HUES64 (cell line): ENCODE data around the gene MESP2.
A peak's percentile ranks its signal among the peaks of the same experiment; 100 is the strongest.

Experiments used
- H3K27ac ChIP-seq: 2 replicates; pipeline ENCODE4 v1.7.0; 2013; ENCODE audit warnings: low read depth, low read length, inconsistent platforms
- H3K27me3 ChIP-seq: 2 replicates; pipeline ENCODE4 v1.6.1; 2013; ENCODE audit warnings: mild to moderate bottlenecking, low read length; ENCODE audit not compliant: insufficient read depth
- H3K36me3 ChIP-seq: 2 replicates; pipeline ENCODE4 v1.6.1; 2013; ENCODE audit warnings: mild to moderate bottlenecking, low read length; ENCODE audit not compliant: insufficient read depth
- H3K4me1 ChIP-seq: 2 replicates; pipeline ENCODE4 v1.6.1; 2013; ENCODE audit warnings: mild to moderate bottlenecking, low read length, moderate library complexity; ENCODE audit not compliant: insufficient read depth
- H3K4me3 ChIP-seq: 2 replicates; pipeline ENCODE4 v1.5.1; 2013; ENCODE audit warnings: mild to moderate bottlenecking, low read length, moderate library complexity
- H3K9ac ChIP-seq: 2 replicates; pipeline ENCODE4 v1.6.1; 2013; ENCODE audit warnings: mild to moderate bottlenecking, low read depth, low read length
- H3K9me3 ChIP-seq: 2 replicates; pipeline ENCODE4 v1.6.1; 2013; ENCODE audit warnings: low read depth, low read length; ENCODE audit not compliant: insufficient read depth
- WGBS: fragments of 150-250, 120-280 bp; methylation state at CpG from one replicate; pipeline ENCODE4 v1.1.7; 2013; ENCODE audit warnings: missing lambda C conversion rate; 5-methylcytosine and 5-hydroxymethylcytosine counted together

Gene MESP2

DNA sequence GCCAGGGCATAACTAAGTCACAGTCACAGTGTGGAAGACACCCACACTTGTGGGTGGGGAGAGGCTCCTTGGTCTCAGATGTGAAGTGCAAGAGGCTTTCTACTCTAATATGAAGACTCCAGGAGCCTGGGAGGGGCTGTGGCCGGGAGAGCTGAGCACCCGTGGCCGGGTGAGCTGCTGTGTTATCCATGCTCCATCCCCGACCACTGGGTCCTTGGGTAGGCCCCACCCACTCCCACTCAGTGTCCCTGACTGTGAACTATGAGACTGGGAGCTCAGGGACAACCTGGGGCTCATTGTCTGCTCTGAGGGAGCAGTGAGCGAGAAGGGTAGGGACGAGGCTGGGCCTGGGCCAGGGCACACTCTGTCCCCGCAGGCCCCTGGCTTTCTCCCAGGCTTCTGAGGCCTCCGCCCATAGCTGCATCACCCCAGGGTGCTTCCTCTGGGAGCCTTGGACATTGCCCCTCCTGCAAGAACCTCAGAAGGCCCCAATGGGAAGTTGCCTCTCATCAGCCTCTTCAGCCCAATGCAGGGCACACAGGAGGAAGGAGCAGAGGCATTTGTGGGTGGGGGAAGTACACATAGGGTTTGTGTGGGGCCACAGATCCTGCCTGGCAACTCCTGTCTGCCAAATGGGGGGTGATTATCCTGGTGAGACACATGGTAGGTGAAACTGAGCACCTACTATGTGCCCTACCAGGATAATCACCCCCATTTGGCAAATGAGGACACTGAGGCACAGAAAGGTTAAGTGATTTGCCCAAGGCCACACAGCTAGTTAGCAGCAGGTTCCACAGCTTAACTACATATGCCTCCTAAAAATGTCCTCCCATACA lies 36.1 kb downstream of the MESP2 start:
- Histone ChIP-seq H3K27ac (no peak overlapping the region), H3K27me3 (peaks cover 45% of the 10 kb centered on the region), H3K9ac (no peak overlapping the region), H3K4me3 (no peak overlapping the region), H3K4me1 (peaks cover 4% of the 10 kb centered on the region; the same call in 1 of the 2 replicates), H3K36me3 (no peaks in the 10 kb centered on the region), H3K9me3 (peaks cover 8% of the 10 kb centered on the region; the same call in 1 of the 2 replicates)
- 85% methylated on average over 8 of the region's 8 CpGs for WGBS

DNA sequence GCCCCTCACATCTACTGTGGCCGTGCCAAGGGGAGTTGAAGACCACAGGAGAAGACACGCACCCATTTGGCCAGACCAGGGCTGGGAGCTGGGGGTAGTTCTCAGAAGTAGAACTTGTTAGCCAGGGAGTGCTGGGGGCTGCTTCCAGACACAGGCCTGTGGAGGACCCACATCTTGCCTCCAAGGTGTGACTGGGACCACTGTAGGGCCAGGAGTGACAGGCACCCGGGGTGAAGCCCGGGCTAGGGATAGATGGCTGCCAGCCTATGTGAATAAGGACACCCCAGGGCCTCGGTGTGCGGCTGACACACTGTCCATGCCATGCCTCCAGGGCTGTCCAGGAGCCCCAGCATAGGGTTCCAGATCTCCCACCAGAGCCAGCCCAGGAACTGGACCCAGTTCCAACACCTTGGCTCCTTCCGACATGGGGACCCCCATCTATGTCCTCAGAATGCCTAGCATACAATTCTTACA lies 36.8 kb downstream of the MESP2 start:
- no peak overlapping the region for H3K9ac ChIP-seq
- 93% methylated on average over 7 of the region's 7 CpGs for WGBS

GRCh38 chr15:89813381-89814111 lies 37.4 kb downstream of the MESP2 start:
- Histone ChIP-seq H3K27ac (no peak overlapping the region), H3K4me3 (peak overlapping the region; percentile 58; the same call in 1 of the 2 replicates), H3K36me3 (no peaks in the 10 kb centered on the region), H3K4me1 (peaks cover 4% of the 10 kb centered on the region; the same call in 1 of the 2 replicates), H3K9ac (no peak overlapping the region), H3K27me3 (peaks cover 51% of the 10 kb centered on the region), H3K9me3 (peaks cover 8% of the 10 kb centered on the region; the same call in 1 of the 2 replicates)
- WGBS, result 83% methylated on average over 12 of the region's 13 CpGs

More for the DNA sequence above, 36.8 kb downstream of the MESP2 start:
- peaks cover 8% of the 10 kb centered on the region; the same call in 1 of the 2 replicates for H3K9me3 ChIP-seq
- no peak overlapping the region for H3K4me3 ChIP-seq
- no peak overlapping the region for H3K27ac ChIP-seq
- H3K4me1 ChIP-seq, result peaks cover 4% of the 10 kb centered on the region; the same call in 1 of the 2 replicates
- H3K27me3 ChIP-seq, result peaks cover 48% of the 10 kb centered on the region
- no peaks in the 10 kb centered on the region for H3K36me3 ChIP-seq

GRCh38 chr15:89814112-89814742 lies 38.1 kb downstream of the MESP2 start:
- Histone ChIP-seq H3K4me1 (peaks cover 3% of the 10 kb centered on the region; the same call in 1 of the 2 replicates), H3K9ac (no peak overlapping the region), H3K27ac (no peak overlapping the region), H3K36me3 (no peaks in the 10 kb centered on the region), H3K4me3 (peak overlapping the region; percentile 58), H3K27me3 (peaks cover 51% of the 10 kb centered on the region), H3K9me3 (peaks cover 8% of the 10 kb centered on the region; the same call in 1 of the 2 replicates)
- 15% methylated on average over 56 of the region's 56 CpGs for WGBS

DNA sequence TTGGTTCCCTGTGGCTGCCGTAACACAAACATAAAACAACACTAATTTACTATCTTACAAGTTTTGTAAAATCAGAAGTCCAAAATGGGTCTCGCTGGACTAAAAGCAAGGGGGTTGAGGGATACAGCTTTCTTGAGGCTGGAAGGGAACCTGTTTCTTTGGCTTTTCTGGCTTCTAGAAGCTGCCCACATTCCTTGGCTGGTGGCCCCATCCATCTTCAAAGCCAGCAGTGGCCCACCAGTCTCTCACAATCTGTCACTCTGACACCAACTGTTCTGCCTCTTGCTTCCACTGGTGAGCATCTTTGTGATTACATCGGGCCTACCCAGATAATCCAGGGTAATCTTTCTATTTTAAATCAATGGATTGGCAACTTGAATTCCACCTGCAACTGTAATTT lies 39.6 kb downstream of the MESP2 start:
- 98% methylated on average over 3 of the region's 3 CpGs for WGBS
- peaks cover 8% of the 10 kb centered on the region; the same call in 1 of the 2 replicates for H3K9me3 ChIP-seq
- H3K4me1 ChIP-seq, result no peaks in the 10 kb centered on the region
- no peak overlapping the region for H3K27ac ChIP-seq
- no peak overlapping the region for H3K4me3 ChIP-seq
- H3K9ac ChIP-seq, result no peak overlapping the region
- H3K27me3 ChIP-seq, result peaks cover 51% of the 10 kb centered on the region
- H3K36me3 ChIP-seq, result no peaks in the 10 kb centered on the region

GRCh38 chr15:89817701-89818280 lies 41.7 kb downstream of the MESP2 start:
- WGBS, result 84% methylated on average over 10 of the region's 10 CpGs
- Histone ChIP-seq H3K27ac (no peak overlapping the region), H3K4me3 (no peak overlapping the region), H3K4me1 (no peaks in the 10 kb centered on the region), H3K9me3 (peaks cover 8% of the 10 kb centered on the region; the same call in 1 of the 2 replicates), H3K36me3 (no peaks in the 10 kb centered on the region), H3K9ac (no peak overlapping the region), H3K27me3 (peaks cover 48% of the 10 kb centered on the region)

GRCh38 chr15:89818287-89818686 lies 42.2 kb downstream of the MESP2 start:
- no peak overlapping the region for H3K9ac ChIP-seq
- H3K27ac ChIP-seq, result no peak overlapping the region
- no peaks in the 10 kb centered on the region for H3K36me3 ChIP-seq
- H3K4me3 ChIP-seq, result no peak overlapping the region
- H3K27me3 ChIP-seq, result peaks cover 43% of the 10 kb centered on the region
- no peaks in the 10 kb centered on the region for H3K4me1 ChIP-seq
- peaks cover 8% of the 10 kb centered on the region; the same call in 1 of the 2 replicates for H3K9me3 ChIP-seq
- 87% methylated on average over 9 of the region's 10 CpGs for WGBS

DNA sequence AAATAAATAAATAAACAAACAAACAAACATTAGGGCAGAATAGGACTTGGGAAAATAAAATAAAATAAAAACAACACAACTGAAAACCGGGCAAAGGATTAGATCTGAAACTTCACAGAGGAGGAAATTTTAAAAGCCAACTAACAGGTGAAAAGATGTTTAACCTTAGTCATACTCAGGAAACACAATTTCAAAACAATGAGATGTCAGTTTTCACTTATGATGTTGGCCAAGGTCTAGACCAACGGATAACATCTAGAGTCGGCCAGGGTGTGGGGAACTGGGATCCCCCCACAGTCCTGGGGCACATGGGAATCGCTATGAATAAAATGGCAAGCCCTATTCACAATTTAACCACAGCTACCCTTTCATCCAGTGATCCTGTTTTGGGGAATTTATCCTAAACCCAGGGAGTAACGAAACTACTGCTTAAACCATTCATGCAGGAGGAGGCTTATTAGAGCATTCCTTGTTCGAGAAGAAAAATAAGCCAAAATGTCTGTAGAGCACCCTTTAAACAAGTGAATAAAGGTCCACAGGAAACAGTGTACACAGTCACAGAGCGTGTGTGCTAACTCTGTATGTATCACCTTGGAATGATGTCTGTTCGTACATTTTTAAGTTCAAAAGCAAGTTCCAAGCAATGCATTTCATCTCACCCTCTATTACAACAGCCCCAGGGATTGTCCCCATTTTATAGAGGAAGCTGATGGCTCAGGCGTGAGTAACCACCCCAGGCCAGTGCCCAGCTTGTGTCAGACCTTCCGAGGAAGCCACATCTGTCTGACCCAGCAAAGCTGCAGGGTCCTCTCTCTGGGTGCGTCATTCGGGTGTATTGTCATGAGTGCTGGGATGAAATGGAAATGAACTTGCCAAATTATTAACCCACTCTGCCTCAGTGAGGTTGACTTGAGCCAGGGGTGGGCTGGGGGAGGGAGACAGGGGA lies 44.8 kb downstream of the MESP2 start:
- 0 out of 2 replicates have a peak, but pooled peaks cover 1% of the 10 kb centered on the region for H3K9me3 ChIP-seq
- H3K27ac ChIP-seq, result no peak overlapping the region
- H3K9ac ChIP-seq, result no peak overlapping the region
- 90% methylated on average over 10 of the region's 12 CpGs for WGBS
- H3K4me3 ChIP-seq, result no peak overlapping the region
- no peaks in the 10 kb centered on the region for H3K36me3 ChIP-seq
- no peaks in the 10 kb centered on the region for H3K4me1 ChIP-seq
- peaks cover 17% of the 10 kb centered on the region for H3K27me3 ChIP-seq

DNA sequence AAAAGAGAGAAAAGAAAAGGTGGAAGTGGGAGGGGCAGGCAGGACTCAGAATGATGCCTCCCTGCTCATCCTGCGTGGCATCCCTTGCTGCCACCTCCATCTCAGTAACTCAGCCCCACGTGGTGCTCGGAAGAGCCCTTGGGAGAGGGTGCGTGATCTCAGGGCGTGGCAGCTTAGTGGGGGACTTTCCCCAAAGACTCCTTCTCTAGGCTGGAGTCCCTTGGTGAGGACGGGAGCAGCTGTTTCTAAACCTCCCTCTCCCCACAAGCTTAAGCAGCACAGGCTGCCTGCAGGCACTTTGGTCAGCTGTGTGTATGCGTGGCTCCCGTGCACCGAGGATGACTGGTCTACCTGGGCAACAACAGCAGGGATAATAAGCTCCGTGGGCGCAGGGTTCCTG lies 45.9 kb downstream of the MESP2 start:
- Histone ChIP-seq H3K4me1 (no peaks in the 10 kb centered on the region), H3K27me3 (peaks cover 6% of the 10 kb centered on the region), H3K36me3 (no peaks in the 10 kb centered on the region), H3K9me3 (no peaks in the 10 kb centered on the region), H3K27ac (no peak overlapping the region), H3K4me3 (no peak overlapping the region), H3K9ac (no peak overlapping the region)
- WGBS, result 83% methylated on average over 11 of the region's 11 CpGs

DNA sequence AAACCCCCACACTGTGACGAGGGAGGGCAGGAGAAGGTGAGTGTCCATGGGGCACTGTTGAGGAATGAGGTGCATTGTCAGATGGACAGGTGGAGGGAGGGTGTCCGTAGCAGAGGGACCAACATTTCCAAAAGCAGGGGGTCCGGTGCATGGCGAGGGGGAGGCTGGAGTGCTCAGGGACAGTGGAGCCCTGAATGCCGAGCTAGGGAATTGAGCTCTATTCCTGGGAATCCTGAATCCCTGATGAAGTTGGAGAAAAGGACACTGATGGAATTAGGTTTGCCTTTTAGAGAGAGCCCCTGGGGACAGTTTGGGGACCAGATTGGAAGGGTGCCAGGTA lies 46.4 kb downstream of the MESP2 start:
- no peaks in the 10 kb centered on the region for H3K9me3 ChIP-seq
- H3K4me3 ChIP-seq, result no peak overlapping the region
- no peak overlapping the region for H3K9ac ChIP-seq
- WGBS, result 91% methylated on average over 5 of the region's 5 CpGs
- H3K4me1 ChIP-seq, result no peaks in the 10 kb centered on the region
- H3K27me3 ChIP-seq, result peaks cover 3% of the 10 kb centered on the region
- H3K27ac ChIP-seq, result no peak overlapping the region
- no peaks in the 10 kb centered on the region for H3K36me3 ChIP-seq
